Islet precursor cell (in vitro differentiated cells): ENCODE results near the gene ATAD3B.
"Not testable (repeated sequence)": the region's sequence is repeated elsewhere in the genome, so short reads cannot be mapped to it uniquely, and the experiment has no call there.

Source experiments
- DNase-seq: peaks from one replicate; pipeline ENCODE4 v3.0.0-alpha.2; 2018

Gene ATAD3B

GRCh38 chr1:1434131-1434823 is 37.3 kb upstream of the ATAD3B start:
- DNase-seq, result peak; percentile 85

DNA sequence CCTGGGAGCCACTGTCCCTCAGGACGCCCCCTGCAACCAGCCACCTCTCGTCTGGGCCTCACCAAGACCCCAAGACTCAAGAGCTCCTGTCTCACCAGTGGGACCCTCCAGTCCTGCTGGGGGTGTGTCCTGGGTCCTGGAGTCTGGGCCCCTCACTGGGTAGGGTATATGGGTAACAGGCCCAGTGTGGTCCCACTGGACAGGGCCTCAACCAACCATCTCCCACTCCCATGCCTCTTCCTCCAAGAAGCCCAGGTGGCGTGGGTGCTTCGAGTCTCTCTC is 36.8 kb upstream of the ATAD3B start:
- DNase-seq, result no peak

DNA sequence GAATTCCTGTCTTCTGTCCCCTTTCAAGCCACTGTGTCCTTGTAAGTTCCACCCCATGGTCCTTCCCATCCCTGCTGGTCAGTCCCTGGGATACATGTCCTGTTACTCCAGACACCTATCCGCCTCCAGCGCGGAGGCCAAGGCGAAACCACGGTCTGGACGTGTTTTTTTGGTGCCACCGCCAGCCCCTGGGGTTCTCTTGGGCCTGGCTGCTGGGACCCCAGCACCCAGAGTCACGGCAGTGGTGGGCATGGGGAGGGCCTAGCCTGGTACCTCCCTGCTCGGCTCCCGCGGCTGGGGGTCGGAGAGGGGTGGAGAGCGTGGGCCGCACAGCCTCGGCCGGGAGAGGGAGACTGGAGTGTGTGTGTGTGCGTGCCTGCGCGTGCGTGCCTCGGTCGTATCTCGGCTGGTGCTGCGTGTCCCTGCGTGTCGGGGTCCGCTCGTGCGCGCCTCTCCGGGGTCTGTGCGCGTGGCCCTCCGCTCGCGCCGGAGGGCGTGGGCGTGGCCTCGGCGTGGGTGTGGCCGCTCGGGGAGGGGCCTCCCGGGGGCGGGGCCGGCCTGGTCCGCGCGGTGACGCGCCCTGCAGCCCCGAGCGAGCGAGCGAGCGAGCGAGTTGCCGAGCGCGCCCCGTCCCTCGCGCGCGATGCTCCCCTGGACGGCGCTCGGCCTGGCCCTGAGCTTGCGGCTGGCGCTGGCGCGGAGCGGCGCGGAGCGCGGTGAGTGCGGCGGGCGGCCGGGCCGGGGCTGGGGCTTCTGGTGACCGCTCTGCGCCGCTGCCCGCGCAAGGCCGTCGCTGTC is 36.3 kb upstream of the ATAD3B start, which contains the start of gene VWA1:
Gene VWA1 (plus strand): TSS at position 585 of the 798 bp plus-strand sequence. CDS start 59 bp downstream, at position 644.
- peak; percentile 85 for DNase-seq

GRCh38 chr1:1435911-1436629 is 35.5 kb upstream of the ATAD3B start:
- no peak for DNase-seq

- DNase-seq, result no peak
Measured at GRCh38 chr1:1436630-1437032, 34.9 kb upstream of the ATAD3B start.

- no peak for DNase-seq
Measured at GRCh38 chr1:1437033-1437903, 34.3 kb upstream of the ATAD3B start.

GRCh38 chr1:1437904-1438376 is 33.6 kb upstream of the ATAD3B start:
- DNase-seq, result no peak

- no peak for DNase-seq
Measured at GRCh38 chr1:1438531-1439381, 32.8 kb upstream of the ATAD3B start.

GRCh38 chr1:1439546-1440261 is 31.9 kb upstream of the ATAD3B start:
- no peak for DNase-seq

DNA sequence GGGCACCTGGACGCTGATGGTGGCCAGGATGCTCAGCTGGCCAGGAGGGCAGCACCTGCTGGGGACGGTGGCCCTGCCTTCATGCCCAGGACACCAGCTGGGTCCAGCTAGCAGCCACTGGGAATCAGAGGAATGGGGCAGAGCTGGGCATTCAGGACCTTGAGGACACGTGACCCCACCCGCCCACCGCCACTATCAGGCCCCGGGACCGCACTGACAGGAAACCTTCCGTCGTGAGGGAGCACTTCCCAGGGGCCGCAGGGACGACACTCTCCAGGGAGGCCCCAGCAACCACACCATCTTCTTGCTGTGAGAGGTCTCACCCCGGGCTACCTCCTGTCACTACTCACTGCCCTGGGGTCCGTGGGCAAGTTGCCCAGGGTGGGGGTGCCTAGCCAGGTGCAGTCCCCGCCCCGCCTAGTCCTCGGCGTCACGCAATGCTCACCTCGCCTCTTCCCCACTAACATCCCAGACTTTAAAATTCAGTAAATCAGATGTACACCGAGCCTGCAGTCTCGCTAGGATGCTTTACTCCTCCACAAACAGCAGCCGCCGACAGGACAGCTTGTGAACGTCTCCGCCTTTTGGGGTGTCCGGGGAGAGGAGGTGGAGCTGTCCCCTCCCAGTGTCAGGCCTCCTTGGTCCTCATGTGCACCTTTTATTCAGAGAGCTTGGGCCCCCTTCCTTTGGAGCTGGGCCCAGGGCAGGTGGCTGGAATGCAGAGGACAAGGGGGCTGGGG is 31.1 kb upstream of the ATAD3B start:
- DNase-seq, result no peak

DNA sequence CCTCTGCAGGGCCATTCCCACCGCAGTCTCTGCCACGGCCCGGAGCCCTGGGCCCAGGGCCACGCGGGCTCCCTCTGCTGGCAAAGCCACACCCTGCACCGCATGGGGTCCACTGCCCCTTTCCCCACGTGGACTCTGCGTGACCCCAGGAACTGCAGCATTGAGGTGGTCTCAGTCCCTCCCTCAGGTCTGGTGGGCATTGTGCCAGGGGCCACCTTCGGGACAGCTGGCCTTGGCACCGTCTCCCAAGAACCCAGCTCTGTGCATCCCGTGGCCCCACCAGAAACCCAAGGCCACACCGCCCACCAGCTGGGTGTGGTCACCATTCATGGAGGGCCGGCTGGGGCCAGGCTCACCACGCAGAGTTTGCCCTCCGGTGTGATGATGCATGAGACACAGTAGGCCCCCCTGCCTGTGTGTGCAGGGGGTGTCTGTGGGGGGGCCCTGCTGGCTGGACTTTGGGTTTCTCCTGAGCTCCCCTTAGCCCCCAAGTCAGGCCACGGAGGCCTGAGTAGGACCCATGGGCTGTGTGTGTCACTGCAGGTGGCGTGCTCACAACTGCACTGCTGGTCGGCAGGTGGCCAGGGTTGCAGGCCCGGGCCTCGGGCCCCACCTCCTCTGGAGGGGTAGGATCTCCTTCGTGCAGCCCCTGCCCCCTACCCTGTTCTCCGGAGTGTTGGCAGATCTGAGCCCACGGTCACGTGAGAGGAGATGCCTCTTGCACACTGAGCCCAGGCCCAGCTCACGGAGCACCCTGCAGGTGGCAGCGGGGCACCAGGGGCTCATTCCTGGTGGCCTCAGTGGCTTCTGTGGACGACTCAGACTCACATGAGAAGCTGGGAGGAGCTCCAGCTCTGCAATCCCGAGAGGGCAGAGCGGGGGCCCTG is 30.3 kb upstream of the ATAD3B start:
- no peak for DNase-seq

GRCh38 chr1:1442069-1442770 is 29.3 kb upstream of the ATAD3B start:
- DNase-seq, result no peak

GRCh38 chr1:1446631-1447030 is 24.9 kb upstream of the ATAD3B start:
- not testable (repeated sequence) for DNase-seq

DNA sequence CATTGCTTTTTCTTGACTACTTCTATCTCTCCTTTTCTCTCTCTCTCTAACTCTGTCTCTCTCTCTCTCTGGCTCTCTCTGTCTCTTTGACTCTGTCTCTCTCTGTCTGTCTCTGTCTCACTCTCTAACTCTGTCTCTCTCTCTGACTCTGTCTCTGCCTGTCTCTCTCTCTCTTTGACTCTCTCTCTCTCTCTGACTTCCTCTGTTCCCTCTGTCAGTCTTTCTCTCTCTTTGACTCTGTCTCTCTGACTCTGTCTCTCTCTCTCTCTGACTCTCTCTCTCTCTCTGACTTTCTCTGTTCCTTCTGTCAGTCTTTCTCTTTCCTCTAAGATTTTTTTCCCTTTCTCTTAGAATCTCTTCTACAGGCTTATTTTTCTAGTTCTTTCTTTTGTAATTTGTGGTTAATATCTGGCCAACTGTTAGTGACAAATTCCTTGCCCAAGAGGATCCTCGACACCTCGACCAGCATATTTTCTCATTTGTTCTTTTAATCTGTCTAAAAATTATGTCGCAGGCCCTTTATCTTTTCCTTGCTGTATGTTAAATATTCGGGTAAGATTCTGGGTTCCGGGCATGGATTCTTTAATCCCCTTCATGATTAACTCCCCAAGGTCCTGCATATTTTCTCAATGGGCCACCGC is 22.3 kb upstream of the ATAD3B start, which contains the start of gene ATAD3C:
Gene ATAD3C (plus strand): TSS at position 591 of the 641 bp plus-strand sequence. CDS start 995 bp downstream, outside the sequence.
- no peak for DNase-seq

DNA sequence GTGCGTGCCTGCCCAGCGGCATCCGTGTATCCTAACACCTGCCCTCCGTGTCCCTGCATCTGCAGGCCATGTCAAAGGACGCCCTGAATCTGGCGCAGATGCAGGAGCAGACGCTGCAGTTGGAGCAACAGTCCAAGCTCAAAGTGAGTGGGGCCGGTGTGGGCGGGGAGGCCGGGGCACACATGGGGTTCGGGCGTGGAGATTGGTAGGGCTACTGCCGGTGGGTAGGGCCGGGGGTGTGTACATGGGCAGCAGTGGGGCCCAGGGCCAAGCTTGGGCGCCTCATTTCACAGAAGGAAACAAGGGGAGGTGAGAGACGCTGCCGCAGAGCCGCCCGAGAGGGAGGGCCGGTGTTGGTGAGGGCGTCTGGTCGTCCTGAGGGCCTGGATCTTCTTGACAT is 20.9 kb upstream of the ATAD3B start:
- not testable (repeated sequence) for DNase-seq

DNA sequence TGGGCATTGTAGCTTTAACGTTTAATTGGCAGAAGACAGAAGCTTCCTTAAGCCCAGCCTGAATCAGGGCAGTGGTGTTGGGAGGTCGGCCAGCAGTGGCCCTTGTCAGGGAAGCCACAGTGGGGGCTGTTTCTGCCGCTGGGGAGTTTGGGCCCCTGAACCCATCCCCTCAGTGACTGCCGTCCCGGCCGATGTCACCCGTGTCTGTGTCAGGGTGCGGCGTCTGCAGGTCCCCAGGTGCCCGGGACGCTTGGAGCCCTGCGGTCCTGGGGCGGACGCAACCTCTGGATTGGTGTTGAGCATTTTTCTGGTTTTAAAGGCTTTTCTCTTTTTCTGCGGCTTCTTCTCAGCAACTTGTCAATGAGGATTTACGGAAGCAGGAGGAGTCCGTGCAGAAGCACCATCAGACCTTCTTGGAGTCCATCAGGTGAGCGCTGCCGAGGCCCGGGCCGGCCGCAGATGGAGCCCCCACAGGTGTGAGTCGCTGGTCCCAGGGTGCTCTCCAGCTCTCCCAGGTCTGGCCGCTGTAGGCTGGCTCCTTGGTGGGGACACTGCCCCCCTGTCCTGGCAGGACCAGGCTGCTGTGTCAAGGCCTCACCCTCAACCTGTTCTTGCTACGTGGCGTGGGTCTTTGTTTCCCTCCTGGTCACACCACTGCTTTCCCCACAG is 19.7 kb upstream of the ATAD3B start:
- no peak for DNase-seq

GRCh38 chr1:1452365-1452739 is 19.2 kb upstream of the ATAD3B start:
- not testable (repeated sequence) for DNase-seq
